Caco-2 (cell line): ENCODE measurements around the gene GIPC2. TPM values are rescaled to one million over a fixed set of nuclear protein-coding genes. Genes with fewer than 3 reads are reported as not detected.

Experiments used
- BruUV-seq: library from RNA; stranded (reverse); fragments of 400-500 nt; replicated peaks from 2 replicates; lab custom pipeline; 2021; lab: Mats Ljungman, UMichigan
- CTCF ChIA-PET: fragments of 300-600 bp; sonication (Branson Sonifier 250); formaldehyde crosslinking; loops from one replicate; lab custom pipeline; 2022; ENCODE audit warnings: antibody characterized with exemption; lab: Charles Lee
- POLR2A ChIA-PET: fragments of 300-600 bp; sonication (Branson Sonifier 250); formaldehyde crosslinking; loops from one replicate; lab custom pipeline; 2022; ENCODE audit warnings: antibody characterized with exemption; lab: Charles Lee
- DNase-seq, 2 experiments: peaks; one replicate each; pipeline versions ENCODE4 v3.0.0 to v3.0.0-alpha.2; 2020 to 2022
- H3K27me3 ChIP-seq: replicated peaks from 2 replicates; pipeline ENCODE4 v1.6.0; 2011; ENCODE audit warnings: low read length; ENCODE audit not compliant: control insufficient read depth, insufficient read depth
- H3K36me3 ChIP-seq: 2 replicates; pipeline ENCODE4 v1.5.1; 2011; ENCODE audit warnings: low read length; ENCODE audit not compliant: control insufficient read depth, insufficient read depth
- H3K4me1 ChIP-seq: fragments of 250-450 bp; sonication (Bioruptor Pico); 2 replicates; pipeline ENCODE4 v1.5.1; 2020; ENCODE audit warnings: mild to moderate bottlenecking
- H3K4me3 ChIP-seq: 2 replicates; pipeline ENCODE4 v1.5.1; 2011; ENCODE audit warnings: low read depth, mild to moderate bottlenecking, control low read depth, low read length
- H3K9me3 ChIP-seq: fragments of 250-450 bp; sonication (Bioruptor Pico); 2 replicates; pipeline ENCODE4 v1.5.1; 2020; ENCODE audit warnings: mild to moderate bottlenecking, moderate library complexity
- H3K27ac Mint-ChIP-seq: one replicate; pipeline ENCODE4 v1.8.0; 2022; ENCODE audit warnings: mixed read lengths; ENCODE audit not compliant: unreplicated experiment
- H3K27me3 Mint-ChIP-seq: one replicate; pipeline ENCODE4 v1.8.0; 2022; ENCODE audit warnings: mixed read lengths; ENCODE audit not compliant: insufficient read depth, unreplicated experiment
- H3K36me3 Mint-ChIP-seq: one replicate; pipeline ENCODE4 v1.8.0; 2022; ENCODE audit warnings: mild to moderate bottlenecking, mixed read lengths; ENCODE audit not compliant: insufficient read depth, unreplicated experiment
- H3K4me1 Mint-ChIP-seq: one replicate; pipeline ENCODE4 v1.8.0; 2022; ENCODE audit warnings: low read depth, mixed read lengths; ENCODE audit not compliant: unreplicated experiment
- H3K4me3 Mint-ChIP-seq: one replicate; pipeline ENCODE4 v1.8.0; 2022; ENCODE audit warnings: mild to moderate bottlenecking, moderate library complexity, mixed read lengths; ENCODE audit not compliant: unreplicated experiment
- H3K9me3 Mint-ChIP-seq: one replicate; pipeline ENCODE4 v1.8.0; 2022; ENCODE audit warnings: mixed read lengths; ENCODE audit not compliant: unreplicated experiment
- CTCF ChIP-seq, 2 experiments: fragments of 200-600 bp in 1 of 2; IDR thresholded peaks; 1 replicate in 1 of 2; 2 replicates in 1 of 2; pipeline versions ENCODE4 v1.5.1 to v1.8.0; 2011 to 2022; ENCODE audit warnings: antibody characterized with exemption in 1 of 2, control low read depth in 1 of 2, inconsistent platforms in 1 of 2, low read depth in 1 of 2, low read length in 1 of 2, mild to moderate bottlenecking in 1 of 2, moderate library complexity in 1 of 2; ENCODE audit not compliant: insufficient read depth in 1 of 2, severe bottlenecking in 1 of 2, unreplicated experiment in 1 of 2
- intact Hi-C: fragments of 100-400 bp; cut with micrococcal nuclease; formaldehyde crosslinking; loops from one replicate; pipeline ENCODE4 v1.10.0; 2022; ENCODE audit not compliant: unreplicated experiment
- total RNA-seq: library from RNA; stranded (reverse); gene quantifications from 2 replicates; pipeline ENCODE4 v1.2.3, GENCODE V29; 2022

Gene GIPC2
- total RNA-seq, 1 experiment from 2014 or later = 4.4 TPM

- BruUV-seq = no TSS peak
- no peaks in the 10 kb centered on the region for H3K4me1 ChIP-seq
- H3K27me3 ChIP-seq = no peaks in the 10 kb centered on the region
- Mint-ChIP-seq H3K9me3 (no peaks in the 10 kb centered on the region), H3K4me3 (no peak overlapping the region), H3K27ac (no peak overlapping the region), H3K36me3 (no peaks in the 10 kb centered on the region), H3K4me1 (no peaks in the 10 kb centered on the region), H3K27me3 (no peaks in the 10 kb centered on the region)
- no peak for TF ChIP-seq CTCF (IDR thresholded peaks at IDR 0.05; ENCODE audit: insufficient read depth in 1 of 2, low read depth in 1 of 2, low read length in 1 of 2, severe bottlenecking in 1 of 2, unreplicated experiment in 1 of 2)
- CTCF ChIA-PET = no interaction called here
- no peak for DNase-seq
- intact Hi-C loops = no loop called here
- no peak overlapping the region for H3K4me3 ChIP-seq
- H3K9me3 ChIP-seq = no peaks in the 10 kb centered on the region
- H3K36me3 ChIP-seq = no peaks in the 10 kb centered on the region
- POLR2A ChIA-PET = no interaction called here
Measured at GRCh38 chr1:78052685-78053405, 7.1 kb downstream of the GIPC2 start.

GRCh38 chr1:78053498-78053897, 7.7 kb downstream of the GIPC2 start:
- no TSS peak for BruUV-seq
- TF ChIP-seq CTCF (IDR thresholded peaks at IDR 0.05; ENCODE audit: insufficient read depth in 1 of 2, low read depth in 1 of 2, low read length in 1 of 2, severe bottlenecking in 1 of 2, unreplicated experiment in 1 of 2) = no peak
- DNase-seq = no peak
- Mint-ChIP-seq H3K9me3 (no peaks in the 10 kb centered on the region), H3K4me3 (no peak overlapping the region), H3K4me1 (no peaks in the 10 kb centered on the region), H3K27ac (no peak overlapping the region), H3K36me3 (no peaks in the 10 kb centered on the region), H3K27me3 (no peaks in the 10 kb centered on the region)
- intact Hi-C loops = no loop called here
- Histone ChIP-seq H3K4me3 (no peak overlapping the region), H3K27me3 (no peaks in the 10 kb centered on the region), H3K4me1 (no peaks in the 10 kb centered on the region), H3K9me3 (no peaks in the 10 kb centered on the region), H3K36me3 (no peaks in the 10 kb centered on the region)
- CTCF ChIA-PET = no interaction called here
- POLR2A ChIA-PET = no interaction called here

- no peak for DNase-seq
- Histone ChIP-seq H3K4me3 (no peak overlapping the region), H3K27me3 (no peaks in the 10 kb centered on the region), H3K4me1 (no peaks in the 10 kb centered on the region), H3K9me3 (no peaks in the 10 kb centered on the region), H3K36me3 (no peaks in the 10 kb centered on the region)
- Mint-ChIP-seq H3K4me3 (no peak overlapping the region), H3K36me3 (no peaks in the 10 kb centered on the region), H3K9me3 (no peaks in the 10 kb centered on the region), H3K27ac (no peak overlapping the region), H3K27me3 (no peaks in the 10 kb centered on the region), H3K4me1 (no peaks in the 10 kb centered on the region)
- no TSS peak for BruUV-seq
- ChIA-PET CTCF (no interaction called here), POLR2A (no interaction called here)
- intact Hi-C loops = no loop called here
- no peak for TF ChIP-seq CTCF (IDR thresholded peaks at IDR 0.05; ENCODE audit: insufficient read depth in 1 of 2, low read depth in 1 of 2, low read length in 1 of 2, severe bottlenecking in 1 of 2, unreplicated experiment in 1 of 2)
Measured at GRCh38 chr1:78054559-78054958, 8.8 kb downstream of the GIPC2 start.
